ENCODE measurements around the gene FOSL2. TPM values are rescaled to one million over a fixed set of nuclear protein-coding genes. Genes with fewer than 3 reads are reported as not detected.
A peak's percentile ranks its signal among the peaks of the same experiment; 100 is the strongest.

The FOSL2 gene
- total and polyA plus RNA-seq, 5 donors from 2014 or later: 1.9 to 195 (median 3.1) TPM

DNA sequence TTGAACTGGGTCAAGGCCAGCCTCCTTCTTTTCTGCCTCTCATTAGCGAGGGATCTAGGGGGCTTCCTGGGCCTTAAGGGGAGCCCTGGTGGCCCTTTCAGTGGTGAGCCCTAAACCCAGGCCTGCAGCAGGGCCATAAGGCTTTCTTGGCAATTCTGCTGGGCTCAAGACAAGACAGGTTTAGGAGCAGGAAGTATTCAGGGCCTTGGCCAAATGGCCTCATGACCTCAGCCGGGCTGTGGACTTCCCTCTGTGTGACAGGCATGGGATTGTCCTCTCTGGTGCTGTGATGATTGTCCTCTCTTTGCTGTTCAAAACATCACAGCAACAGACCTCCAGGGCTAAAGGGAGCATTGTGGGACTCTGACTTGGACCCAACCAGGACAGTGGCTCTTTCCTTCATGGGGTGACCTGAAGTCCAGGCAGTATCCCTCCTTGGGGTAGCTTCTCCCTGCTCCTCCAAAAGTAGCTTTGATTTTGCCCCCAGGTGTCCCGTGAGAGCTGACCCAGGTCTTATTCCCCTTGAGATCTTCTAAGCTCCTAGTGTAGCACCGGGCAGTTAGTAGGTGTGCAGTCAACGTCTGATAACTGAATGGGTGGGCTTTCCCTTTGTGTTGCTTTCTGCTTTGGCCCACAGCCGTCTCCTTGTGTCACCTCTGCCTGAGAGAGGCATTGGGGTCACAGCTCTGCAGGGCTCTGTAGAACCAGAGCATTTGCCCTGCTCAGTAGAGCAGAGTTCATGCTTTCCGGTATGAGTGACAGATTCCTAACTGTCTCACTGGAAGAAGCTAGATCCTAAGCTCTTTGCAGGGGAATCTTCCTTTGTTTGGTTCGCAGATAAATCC is 14.7 kb downstream of the FOSL2 start:
- Mint-ChIP-seq H3K36me3 (peaks cover 6% of the 10 kb centered on the region), H3K27me3 (no peaks in the 10 kb centered on the region), H3K4me1 (peaks cover 14 to 74% (median 37%) of the 10 kb centered on the region in 4 donors), H3K9me3 (peaks cover 0 to 1% (median 0%) of the 10 kb centered on the region in 7 donors), H3K27ac (peak overlapping the region; percentile 80 to 98 (median 86)), H3K4me3 (peak overlapping the region in 2 of 4 donors; percentile 69 to 81)
- peaks cover 57% of the 10 kb centered on the region for H3K4me1 ChIP-seq (ENCODE audit: control insufficient read depth, insufficient read depth, low read length, poor library complexity, severe bottlenecking)
- peaks cover 28% of the 10 kb centered on the region for H3K36me3 ChIP-seq (ENCODE audit: control insufficient read depth, insufficient read depth, low read length)
- no peaks in the 10 kb centered on the region for H3K27me3 ChIP-seq (ENCODE audit: control insufficient read depth, insufficient read depth, low read length)
- ATAC-seq (ENCODE audit: low read depth in 2 of 2) (no peak), DNase-seq (no peak)
- no peaks in the 10 kb centered on the region for H3K9me3 ChIP-seq (ENCODE audit: control insufficient read depth in 2 of 2, low read length in 2 of 2)
- H3K4me3 ChIP-seq (ENCODE audit: low read depth, low read length): no peak overlapping the region
- H3K27ac ChIP-seq (ENCODE audit: insufficient read depth, low read length, poor library complexity, severe bottlenecking): no peak overlapping the region

DNA sequence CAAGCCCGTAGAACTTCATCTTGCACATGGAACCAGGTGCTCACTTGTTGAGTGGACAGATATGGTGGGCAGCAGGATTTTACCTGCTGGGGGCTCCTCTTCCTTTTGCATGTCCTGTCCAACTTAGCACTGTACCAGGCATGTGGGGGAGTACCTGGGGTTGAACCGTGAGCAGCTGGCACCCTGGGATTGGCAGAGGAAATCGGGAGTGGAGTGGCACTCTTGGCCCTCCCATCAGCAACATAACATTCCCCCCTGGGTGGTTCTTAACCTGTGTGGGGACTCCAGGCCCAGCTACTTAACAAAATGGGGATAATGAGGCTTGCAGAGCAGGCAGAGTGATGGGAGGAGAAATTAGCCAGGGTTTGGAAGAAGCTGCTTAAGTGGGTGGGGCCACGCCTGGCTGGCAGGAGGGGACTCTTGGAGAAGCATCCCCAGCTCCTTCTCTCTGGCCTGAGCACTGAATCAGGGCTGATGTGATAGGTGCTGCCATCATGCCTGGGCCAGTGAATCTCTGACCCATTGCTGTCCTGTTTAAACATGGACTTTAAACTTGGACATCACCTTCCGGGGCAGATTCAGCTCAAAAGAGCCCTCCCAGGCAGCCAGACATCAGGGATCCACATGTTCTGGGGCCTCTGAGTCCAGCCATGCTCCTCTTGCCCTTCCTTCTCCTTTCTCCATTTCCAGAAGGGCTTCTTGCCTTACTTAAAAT is 15.5 kb downstream of the FOSL2 start:
- H3K4me1 ChIP-seq (ENCODE audit: control insufficient read depth, insufficient read depth, low read length, poor library complexity, severe bottlenecking): peaks cover 52% of the 10 kb centered on the region
- no peak overlapping the region for H3K4me3 ChIP-seq (ENCODE audit: low read depth, low read length)
- Mint-ChIP-seq H3K4me1 (peaks cover 10 to 70% (median 34%) of the 10 kb centered on the region in 4 donors), H3K36me3 (peaks cover 10% of the 10 kb centered on the region), H3K4me3 (peak overlapping the region in 3 of 4 donors; percentile 50 to 81 (median 69)), H3K27ac (peak overlapping the region; percentile 44 to 98 (median 98)), H3K9me3 (peaks cover 0 to 1% (median 0%) of the 10 kb centered on the region in 7 donors), H3K27me3 (no peaks in the 10 kb centered on the region)
- H3K27me3 ChIP-seq (ENCODE audit: control insufficient read depth, insufficient read depth, low read length): no peaks in the 10 kb centered on the region
- peaks cover 36% of the 10 kb centered on the region for H3K36me3 ChIP-seq (ENCODE audit: control insufficient read depth, insufficient read depth, low read length)
- ATAC-seq (ENCODE audit: low read depth in 2 of 2): no peak
- H3K27ac ChIP-seq (ENCODE audit: insufficient read depth, low read length, poor library complexity, severe bottlenecking): peak overlapping the region; percentile 74
- no peak for DNase-seq
- no peaks in the 10 kb centered on the region for H3K9me3 ChIP-seq (ENCODE audit: control insufficient read depth in 2 of 2, low read length in 2 of 2)

DNA sequence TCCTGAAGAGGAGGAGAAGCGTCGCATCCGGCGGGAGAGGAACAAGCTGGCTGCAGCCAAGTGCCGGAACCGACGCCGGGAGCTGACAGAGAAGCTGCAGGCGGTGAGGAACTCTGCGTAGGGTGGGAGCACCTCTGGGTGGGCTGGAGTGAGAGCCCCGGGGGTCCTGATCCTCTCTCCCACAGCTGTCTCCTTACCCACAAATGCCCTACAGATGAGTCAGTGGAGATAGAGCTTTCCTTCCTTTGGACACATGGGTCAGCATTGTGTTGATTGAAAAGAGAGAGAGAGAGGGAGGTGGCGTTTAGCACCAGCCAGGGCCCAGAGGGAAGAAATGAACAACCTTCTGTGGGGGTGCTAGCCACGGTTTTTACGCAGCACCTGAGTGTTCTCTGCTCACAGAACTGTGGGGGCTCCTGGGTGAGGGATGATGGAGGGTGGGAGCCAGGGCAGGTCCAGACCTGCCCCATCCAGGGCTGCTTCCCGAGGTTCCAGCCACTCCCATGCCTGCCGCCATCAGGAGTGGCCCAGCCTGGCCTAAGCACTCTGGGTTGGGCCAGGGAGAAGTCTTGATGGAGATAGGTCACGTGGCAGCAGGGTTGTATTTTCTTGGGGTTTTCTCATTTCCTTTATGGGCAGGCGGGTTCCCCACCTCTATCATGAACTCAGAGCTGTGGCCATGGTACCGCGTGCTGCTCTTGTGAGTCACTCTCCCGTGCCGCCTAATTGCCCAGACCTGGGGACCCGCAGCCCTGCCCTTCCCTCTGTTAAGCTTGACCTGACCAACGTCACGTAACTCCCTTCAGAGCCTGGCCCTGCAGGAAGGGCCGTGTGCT is 16.3 kb downstream of the FOSL2 start:
- Mint-ChIP-seq H3K27me3 (no peaks in the 10 kb centered on the region), H3K4me1 (peaks cover 5 to 65% (median 30%) of the 10 kb centered on the region in 4 donors), H3K4me3 (peak overlapping the region; percentile 72 to 83 (median 75)), H3K36me3 (peaks cover 5% of the 10 kb centered on the region), H3K27ac (peak overlapping the region; percentile 74 to 98 (median 98)), H3K9me3 (peaks cover 0 to 1% (median 0%) of the 10 kb centered on the region in 7 donors)
- no peaks in the 10 kb centered on the region for H3K27me3 ChIP-seq (ENCODE audit: control insufficient read depth, insufficient read depth, low read length)
- H3K4me3 ChIP-seq (ENCODE audit: low read depth, low read length): no peak overlapping the region
- peaks cover 50% of the 10 kb centered on the region for H3K4me1 ChIP-seq (ENCODE audit: control insufficient read depth, insufficient read depth, low read length, poor library complexity, severe bottlenecking)
- H3K27ac ChIP-seq (ENCODE audit: insufficient read depth, low read length, poor library complexity, severe bottlenecking): peak overlapping the region; percentile 74
- peaks cover 39% of the 10 kb centered on the region for H3K36me3 ChIP-seq (ENCODE audit: control insufficient read depth, insufficient read depth, low read length)
- no peaks in the 10 kb centered on the region for H3K9me3 ChIP-seq (ENCODE audit: control insufficient read depth in 2 of 2, low read length in 2 of 2)
- ATAC-seq (ENCODE audit: low read depth in 2 of 2) (peak; percentile 79 to 83), DNase-seq (peak; percentile 59 to 90 (median 75))

DNA sequence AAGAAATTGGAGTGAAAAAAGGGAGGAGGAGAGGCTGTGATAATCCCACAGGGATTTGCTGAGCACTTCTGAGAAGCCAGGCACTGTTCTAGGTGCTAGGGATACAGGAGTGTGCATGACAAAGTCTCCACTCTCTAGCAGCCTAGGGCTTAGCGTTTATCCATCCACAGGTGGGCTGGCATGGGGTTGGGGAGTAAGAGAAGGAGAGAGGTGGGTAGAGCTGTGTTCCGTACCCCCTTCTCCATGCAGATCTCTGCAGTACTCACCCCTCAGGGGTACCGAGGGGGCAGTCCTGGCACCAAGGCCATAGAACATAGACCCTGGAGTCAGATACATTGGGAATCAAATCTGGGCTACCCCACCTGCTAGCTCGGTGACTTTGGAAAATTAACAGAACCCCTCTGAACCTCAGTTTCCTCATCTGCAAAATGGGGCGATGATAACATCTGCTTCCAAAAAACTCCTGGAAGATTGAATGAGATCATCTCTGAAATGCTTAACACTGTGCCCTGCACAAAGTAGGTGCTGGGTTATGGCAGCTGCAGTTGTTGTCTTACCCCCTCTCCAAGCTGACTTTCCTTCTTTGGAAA is 18.6 kb downstream of the FOSL2 start:
- H3K27ac Mint-ChIP-seq: peak overlapping the region in 2 of 3 donors; percentile 98
- H3K27ac ChIP-seq (ENCODE audit: insufficient read depth, low read length, poor library complexity, severe bottlenecking): peak overlapping the region; percentile 74
- H3K4me3 ChIP-seq (ENCODE audit: low read depth, low read length): no peak overlapping the region
- H3K4me3 Mint-ChIP-seq: peak overlapping the region in 2 of 4 donors; percentile 10 to 31
- ATAC-seq (ENCODE audit: low read depth in 2 of 2): no peak
- peaks cover 23% of the 10 kb centered on the region for H3K36me3 ChIP-seq (ENCODE audit: control insufficient read depth, insufficient read depth, low read length)
- no peaks in the 10 kb centered on the region for H3K27me3 ChIP-seq (ENCODE audit: control insufficient read depth, insufficient read depth, low read length)
- H3K4me1 Mint-ChIP-seq: peaks cover 5 to 62% (median 27%) of the 10 kb centered on the region in 4 donors
- no peaks in the 10 kb centered on the region for H3K9me3 ChIP-seq (ENCODE audit: control insufficient read depth in 2 of 2, low read length in 2 of 2)
- peaks cover 0 to 1% (median 0%) of the 10 kb centered on the region in 7 donors for H3K9me3 Mint-ChIP-seq
- H3K4me1 ChIP-seq (ENCODE audit: control insufficient read depth, insufficient read depth, low read length, poor library complexity, severe bottlenecking): peaks cover 49% of the 10 kb centered on the region
- no peaks in the 10 kb centered on the region for H3K27me3 Mint-ChIP-seq
- DNase-seq: no peak
- peaks cover 4% of the 10 kb centered on the region for H3K36me3 Mint-ChIP-seq

DNA sequence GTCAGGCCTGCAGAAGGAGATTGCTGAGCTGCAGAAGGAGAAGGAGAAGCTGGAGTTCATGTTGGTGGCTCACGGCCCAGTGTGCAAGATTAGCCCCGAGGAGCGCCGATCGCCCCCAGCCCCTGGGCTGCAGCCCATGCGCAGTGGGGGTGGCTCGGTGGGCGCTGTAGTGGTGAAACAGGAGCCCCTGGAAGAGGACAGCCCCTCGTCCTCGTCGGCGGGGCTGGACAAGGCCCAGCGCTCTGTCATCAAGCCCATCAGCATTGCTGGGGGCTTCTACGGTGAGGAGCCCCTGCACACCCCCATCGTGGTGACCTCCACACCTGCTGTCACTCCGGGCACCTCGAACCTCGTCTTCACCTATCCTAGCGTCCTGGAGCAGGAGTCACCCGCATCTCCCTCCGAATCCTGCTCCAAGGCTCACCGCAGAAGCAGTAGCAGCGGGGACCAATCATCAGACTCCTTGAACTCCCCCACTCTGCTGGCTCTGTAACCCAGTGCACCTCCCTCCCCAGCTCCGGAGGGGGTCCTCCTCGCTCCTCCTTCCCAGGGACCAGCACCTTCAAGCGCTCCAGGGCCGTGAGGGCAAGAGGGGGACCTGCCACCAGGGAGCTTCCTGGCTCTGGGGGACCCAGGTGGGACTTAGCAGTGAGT is 19.4 kb downstream of the FOSL2 start:
- Mint-ChIP-seq H3K4me3 (no peak overlapping the region), H3K4me1 (peaks cover 5 to 55% (median 29%) of the 10 kb centered on the region in 4 donors), H3K9me3 (peaks cover 0 to 1% (median 0%) of the 10 kb centered on the region in 7 donors), H3K27ac (peak overlapping the region; percentile 29 to 98 (median 98)), H3K36me3 (peaks cover 4% of the 10 kb centered on the region), H3K27me3 (no peaks in the 10 kb centered on the region)
- no peaks in the 10 kb centered on the region for H3K27me3 ChIP-seq (ENCODE audit: control insufficient read depth, insufficient read depth, low read length)
- H3K36me3 ChIP-seq (ENCODE audit: control insufficient read depth, insufficient read depth, low read length): peaks cover 23% of the 10 kb centered on the region
- no peaks in the 10 kb centered on the region for H3K9me3 ChIP-seq (ENCODE audit: control insufficient read depth in 2 of 2, low read length in 2 of 2)
- H3K4me1 ChIP-seq (ENCODE audit: control insufficient read depth, insufficient read depth, low read length, poor library complexity, severe bottlenecking): peaks cover 41% of the 10 kb centered on the region
- H3K27ac ChIP-seq (ENCODE audit: insufficient read depth, low read length, poor library complexity, severe bottlenecking): no peak overlapping the region
- ATAC-seq (ENCODE audit: low read depth in 2 of 2) (no peak), DNase-seq (no peak)
- H3K4me3 ChIP-seq (ENCODE audit: low read depth, low read length): no peak overlapping the region

DNA sequence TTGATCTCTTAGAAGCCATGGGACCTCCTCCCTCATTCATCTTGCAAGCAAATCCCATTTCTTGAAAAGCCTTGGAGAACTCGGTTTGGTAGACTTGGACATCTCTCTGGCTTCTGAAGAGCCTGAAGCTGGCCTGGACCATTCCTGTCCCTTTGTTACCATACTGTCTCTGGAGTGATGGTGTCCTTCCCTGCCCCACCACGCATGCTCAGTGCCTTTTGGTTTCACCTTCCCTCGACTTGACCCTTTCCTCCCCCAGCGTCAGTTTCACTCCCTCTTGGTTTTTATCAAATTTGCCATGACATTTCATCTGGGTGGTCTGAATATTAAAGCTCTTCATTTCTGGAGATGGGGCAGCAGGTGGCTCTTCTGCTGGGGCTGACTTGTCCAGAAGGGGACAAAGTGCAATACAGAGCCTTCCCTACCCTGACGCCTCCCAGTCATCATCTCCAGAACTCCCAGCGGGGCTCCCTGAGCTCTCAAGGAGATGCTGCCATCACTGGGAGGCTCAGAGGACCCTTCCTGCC is 20.0 kb downstream of the FOSL2 start:
- no peak overlapping the region for H3K4me3 ChIP-seq (ENCODE audit: low read depth, low read length)
- H3K27me3 Mint-ChIP-seq: no peaks in the 10 kb centered on the region
- H3K4me3 Mint-ChIP-seq: peak overlapping the region in 1 of 4 donors; percentile 43
- no peaks in the 10 kb centered on the region for H3K9me3 ChIP-seq (ENCODE audit: control insufficient read depth in 2 of 2, low read length in 2 of 2)
- ATAC-seq (ENCODE audit: low read depth in 2 of 2): no peak
- H3K4me1 Mint-ChIP-seq: peaks cover 4 to 49% (median 30%) of the 10 kb centered on the region in 4 donors
- H3K4me1 ChIP-seq (ENCODE audit: control insufficient read depth, insufficient read depth, low read length, poor library complexity, severe bottlenecking): peaks cover 40% of the 10 kb centered on the region
- DNase-seq: no peak
- H3K27me3 ChIP-seq (ENCODE audit: control insufficient read depth, insufficient read depth, low read length): no peaks in the 10 kb centered on the region
- peaks cover 0 to 1% (median 0%) of the 10 kb centered on the region in 7 donors for H3K9me3 Mint-ChIP-seq
- peaks cover 23% of the 10 kb centered on the region for H3K36me3 ChIP-seq (ENCODE audit: control insufficient read depth, insufficient read depth, low read length)
- H3K27ac ChIP-seq (ENCODE audit: insufficient read depth, low read length, poor library complexity, severe bottlenecking): no peak overlapping the region
- H3K27ac Mint-ChIP-seq: peak overlapping the region; percentile 54 to 93 (median 60)
- H3K36me3 Mint-ChIP-seq: peaks cover 4% of the 10 kb centered on the region

Data from CD4-positive, CD25-positive, alpha-beta regulatory T cell (primary cell).